Left colon (tissue), 2 donors: ENCODE measurements around the gene ADH1B. TPM values are rescaled to one million over a fixed set of nuclear protein-coding genes. Genes with fewer than 3 reads are reported as not detected.

ENCODE experiments used
- ATAC-seq: fragments of 200-7000 bp; cut with Tn5 transposase; one replicate; pipeline ENCODE4 v1.9.1; 2020; ENCODE audit warnings: mild to moderate bottlenecking, moderate library complexity
- DNase-seq, 2 donors: peaks; one replicate each; pipeline ENCODE4 v3.0.0-alpha.2; 2020
- intact Hi-C, 2 donors: fragments of 100-400 bp; cut with DNase I in 1 of 2; cut with micrococcal nuclease in 1 of 2; formaldehyde crosslinking; loops; one replicate each; pipeline versions ENCODE4 v1.11.2 to v1.14.0; 2022; cut with DNase I, micrococcal nuclease
- total RNA-seq, 2 donors: library from RNA; stranded (reverse); fragmentation: NEBNext Ultra II Directional; extraction: Animal tissue kit (Norgen Biotek cat#: 25700); gene quantifications; one replicate each; pipeline ENCODE4 v1.2.1, GENCODE V29; 2021
- donor health status: DM: no; HTN: no; CAD: no.
- donor health status: DM: yes; HTN: yes; CAD: no.

Gene ADH1B
- total RNA-seq, 2 donors from 2014 or later: 156 to 174 TPM

DNA sequence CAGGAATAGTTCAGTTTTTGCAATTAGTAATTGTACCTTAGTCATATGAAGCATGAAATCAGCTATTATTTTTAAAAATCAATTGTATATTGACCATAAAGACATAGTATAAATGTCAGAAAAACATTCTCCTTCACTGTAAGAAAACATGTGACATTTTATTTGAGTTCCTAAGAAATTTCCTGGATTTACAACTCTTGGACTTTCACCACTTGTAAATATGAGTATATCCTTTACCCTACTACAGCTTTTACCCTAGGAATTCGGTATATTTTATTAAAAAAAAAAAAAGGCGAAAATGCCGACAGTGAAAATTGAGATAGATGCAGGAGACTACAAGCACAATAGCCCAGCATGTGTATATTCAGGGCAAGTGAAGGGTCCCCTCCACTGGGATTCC lies 45.3 kb downstream of the ADH1B start:
- DNase-seq: no peak
- peak; percentile 73 for ATAC-seq
- intact Hi-C loops: no loop called here

DNA sequence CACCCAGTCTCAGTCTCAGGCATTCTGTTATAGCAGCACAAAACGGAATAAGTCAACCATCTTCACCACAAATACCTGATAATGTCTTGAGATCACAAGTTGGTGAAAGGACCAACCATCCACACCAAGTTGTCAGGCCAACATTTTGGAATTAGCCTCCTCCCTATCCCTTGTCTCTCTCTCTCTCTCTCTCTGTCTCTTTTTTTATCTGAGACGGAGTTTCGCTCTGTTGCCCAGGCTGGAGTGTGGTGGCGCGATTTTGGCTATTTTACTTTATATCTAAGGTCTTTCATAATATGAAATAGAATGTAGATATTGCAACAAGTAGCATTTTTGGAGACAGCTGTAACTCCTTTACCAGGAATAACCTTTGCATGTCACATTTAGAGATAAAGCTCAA lies 46.2 kb downstream of the ADH1B start:
- intact Hi-C loops: no loop called here
- DNase-seq (no peak), ATAC-seq (no peak)

DNA sequence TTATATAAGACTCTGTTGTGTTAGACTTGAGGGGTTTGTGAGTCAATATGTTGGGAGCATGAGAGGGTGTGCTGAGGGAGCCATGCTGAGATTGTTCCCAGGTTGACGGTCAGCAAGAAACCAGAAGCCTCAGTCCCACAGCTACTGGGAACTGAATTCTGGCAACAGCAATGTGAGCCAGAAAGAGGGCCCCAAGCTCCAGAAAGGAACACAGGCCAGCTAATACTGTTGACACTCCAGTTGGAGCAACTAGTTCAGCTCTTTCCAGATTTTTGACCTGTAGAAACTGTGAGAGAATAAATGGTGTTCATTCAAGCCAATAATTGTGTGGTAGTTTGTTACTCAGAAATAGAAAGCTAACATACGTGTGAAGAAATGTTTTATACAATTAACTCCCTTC lies 47.5 kb downstream of the ADH1B start:
- ATAC-seq (no peak), DNase-seq (no peak)
- intact Hi-C loops: no loop called here

DNA sequence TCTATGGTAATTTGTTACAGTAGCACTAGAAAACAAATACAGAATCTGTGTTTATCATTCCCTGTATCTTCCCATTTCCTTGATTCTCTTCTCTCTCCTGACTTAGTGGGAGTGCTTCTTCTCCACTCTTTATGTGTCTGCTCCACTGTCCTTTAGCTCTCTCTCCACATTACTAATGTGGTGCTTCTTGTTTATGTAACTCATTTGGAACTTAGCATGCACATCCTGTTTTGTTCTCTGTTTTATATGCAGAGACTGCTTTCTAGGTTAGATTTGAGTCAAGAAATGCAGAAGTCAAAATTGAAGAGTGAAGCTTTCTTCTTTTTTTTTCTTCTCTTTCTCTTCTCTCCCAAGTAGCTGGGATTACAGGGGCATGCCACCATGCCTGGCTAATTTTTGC lies 56.3 kb downstream of the ADH1B start:
- DNase-seq (no peak), ATAC-seq (no peak)
- intact Hi-C loops: no loop called here

Other genes with a start within 250 kb of the ADH1B start
- 100 to 1,000 TPM; 207 to 222 TPM for gene ADH5, start 232.6 kb downstream of the ADH1B start, total RNA-seq
- gene ADH4, start 177.1 kb downstream of the ADH1B start, total RNA-seq: 1 to 10 TPM in 1 of 2 donors, under 1 TPM in 1; 0.31 to 2.8 TPM
- 10 to 100 TPM; 13.8 to 14.3 TPM for gene ADH6, start 102.2 kb downstream of the ADH1B start, total RNA-seq
- 1 to 10 TPM in 1 of 2 donors, under 1 TPM in 1; 0.49 to 1.0 TPM for gene ADH1A, start 30.4 kb downstream of the ADH1B start, total RNA-seq
- 100 to 1,000 TPM; 259 to 373 TPM for gene ADH1C, start 31.3 kb upstream of the ADH1B start, total RNA-seq
- gene ADH7, start 113.9 kb upstream of the ADH1B start, total RNA-seq: not detected
- gene C4orf17, start 189.6 kb upstream of the ADH1B start, total RNA-seq: not detected
- gene TRMT10A, start 242.6 kb upstream of the ADH1B start, total RNA-seq: 1 to 10 TPM; 6.5 to 7.1 TPM